Transverse colon (tissue), 4 donors: Measurements from ENCODE around the gene CRTC1.

Experiments used
- EP300 ChIP-seq: sonication (generic); formaldehyde crosslinking; IDR thresholded peaks from one replicate; pipeline ENCODE4 v1.6.1; 2017; ENCODE audit warnings: antibody characterized with exemption, low read depth
- POLR2A ChIP-seq: fragments of 450-650 bp; IDR thresholded peaks from one replicate; pipeline ENCODE4 v1.6.1; 2016; ENCODE audit warnings: antibody characterized with exemption, mild to moderate bottlenecking, moderate library complexity
- POLR2AphosphoS5 ChIP-seq, 3 donors: sonication (generic); formaldehyde crosslinking; IDR thresholded peaks; one replicate each; pipeline ENCODE4 v1.6.1; 2016; ENCODE audit warnings: antibody characterized with exemption in 3 of 3
- TF ChIP-seq, protein P1 (sequence below), 5 experiments: fragments of 200-600 bp in 3 of 5; fragments of 450-650 bp in 2 of 5; sonication (generic) in 3 of 5; IDR thresholded peaks; 1 replicate in 2 of 5; 2 replicates in 3 of 5; pipeline ENCODE4 v1.5.1; 2016 to 2017; ENCODE audit warnings: antibody characterized with exemption in 5 of 5, inconsistent platforms in 3 of 5, mild to moderate bottlenecking in 2 of 5, moderate library complexity in 1 of 5

- TF ChIP-seq POLR2A, result no peak
- TF ChIP-seq, protein P1, sequence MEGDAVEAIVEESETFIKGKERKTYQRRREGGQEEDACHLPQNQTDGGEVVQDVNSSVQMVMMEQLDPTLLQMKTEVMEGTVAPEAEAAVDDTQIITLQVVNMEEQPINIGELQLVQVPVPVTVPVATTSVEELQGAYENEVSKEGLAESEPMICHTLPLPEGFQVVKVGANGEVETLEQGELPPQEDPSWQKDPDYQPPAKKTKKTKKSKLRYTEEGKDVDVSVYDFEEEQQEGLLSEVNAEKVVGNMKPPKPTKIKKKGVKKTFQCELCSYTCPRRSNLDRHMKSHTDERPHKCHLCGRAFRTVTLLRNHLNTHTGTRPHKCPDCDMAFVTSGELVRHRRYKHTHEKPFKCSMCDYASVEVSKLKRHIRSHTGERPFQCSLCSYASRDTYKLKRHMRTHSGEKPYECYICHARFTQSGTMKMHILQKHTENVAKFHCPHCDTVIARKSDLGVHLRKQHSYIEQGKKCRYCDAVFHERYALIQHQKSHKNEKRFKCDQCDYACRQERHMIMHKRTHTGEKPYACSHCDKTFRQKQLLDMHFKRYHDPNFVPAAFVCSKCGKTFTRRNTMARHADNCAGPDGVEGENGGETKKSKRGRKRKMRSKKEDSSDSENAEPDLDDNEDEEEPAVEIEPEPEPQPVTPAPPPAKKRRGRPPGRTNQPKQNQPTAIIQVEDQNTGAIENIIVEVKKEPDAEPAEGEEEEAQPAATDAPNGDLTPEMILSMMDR (IDR thresholded peaks at IDR 0.05), result no peak
- TF ChIP-seq EP300, result no peak
- no peak for TF ChIP-seq POLR2AphosphoS5 (IDR thresholded peaks at IDR 0.05)
These were observed 12.5 kb downstream of the CRTC1 start for GRCh38 chr19:18696023-18696422.
